Measurements from ENCODE around the gene BAIAP3.

DNA sequence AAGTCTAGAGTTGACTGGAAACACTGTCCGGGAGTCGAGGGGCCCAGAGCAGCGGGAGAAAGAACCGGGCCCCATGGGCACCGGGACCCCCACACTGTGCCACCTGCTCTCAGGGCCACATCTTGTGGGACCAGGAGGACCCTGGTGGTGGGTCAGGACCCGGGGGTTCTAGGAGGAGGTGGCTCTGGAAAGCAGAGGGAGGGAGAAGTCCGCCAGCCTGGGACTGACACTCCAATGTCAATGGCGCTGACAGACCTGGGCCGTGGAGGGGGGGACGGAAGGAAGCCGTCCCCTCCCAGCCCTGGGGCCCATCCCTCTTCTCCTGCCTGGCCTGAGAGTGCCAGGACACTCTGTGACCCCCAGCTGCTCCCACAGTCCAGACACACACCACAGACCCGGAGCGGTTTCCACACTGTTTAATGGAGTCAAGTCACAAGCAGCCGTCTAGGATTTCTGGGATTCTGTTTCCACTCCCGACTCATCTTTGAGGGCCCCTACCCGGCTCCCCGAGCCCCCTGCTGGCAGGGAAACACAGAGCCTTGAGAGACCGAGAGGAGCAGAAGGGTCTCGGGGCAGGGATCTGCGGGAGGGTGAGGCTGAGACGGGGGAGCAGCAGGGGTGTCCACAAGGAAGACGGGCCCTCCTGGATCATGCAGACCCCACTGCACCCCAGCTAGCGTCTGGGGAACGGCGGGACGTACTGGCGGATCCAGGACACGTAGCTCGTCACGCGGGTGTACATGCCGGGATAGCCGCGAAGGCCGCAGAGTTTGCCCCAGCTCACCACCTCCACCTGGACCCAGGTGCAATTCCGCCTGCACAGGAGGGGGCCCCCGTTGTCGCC lies 47.6 kb upstream of the BAIAP3 start:
- TF ChIP-seq POLR2A (IDR thresholded peaks at IDR 0.05; ENCODE audit: low read depth, low read length): no peak
- TF ChIP-seq, protein P1, sequence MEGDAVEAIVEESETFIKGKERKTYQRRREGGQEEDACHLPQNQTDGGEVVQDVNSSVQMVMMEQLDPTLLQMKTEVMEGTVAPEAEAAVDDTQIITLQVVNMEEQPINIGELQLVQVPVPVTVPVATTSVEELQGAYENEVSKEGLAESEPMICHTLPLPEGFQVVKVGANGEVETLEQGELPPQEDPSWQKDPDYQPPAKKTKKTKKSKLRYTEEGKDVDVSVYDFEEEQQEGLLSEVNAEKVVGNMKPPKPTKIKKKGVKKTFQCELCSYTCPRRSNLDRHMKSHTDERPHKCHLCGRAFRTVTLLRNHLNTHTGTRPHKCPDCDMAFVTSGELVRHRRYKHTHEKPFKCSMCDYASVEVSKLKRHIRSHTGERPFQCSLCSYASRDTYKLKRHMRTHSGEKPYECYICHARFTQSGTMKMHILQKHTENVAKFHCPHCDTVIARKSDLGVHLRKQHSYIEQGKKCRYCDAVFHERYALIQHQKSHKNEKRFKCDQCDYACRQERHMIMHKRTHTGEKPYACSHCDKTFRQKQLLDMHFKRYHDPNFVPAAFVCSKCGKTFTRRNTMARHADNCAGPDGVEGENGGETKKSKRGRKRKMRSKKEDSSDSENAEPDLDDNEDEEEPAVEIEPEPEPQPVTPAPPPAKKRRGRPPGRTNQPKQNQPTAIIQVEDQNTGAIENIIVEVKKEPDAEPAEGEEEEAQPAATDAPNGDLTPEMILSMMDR (conservative IDR thresholded peaks at IDR 0.05; ENCODE audit: low read depth, low read length): no peak
- TF ChIP-seq RCOR1 (IDR thresholded peaks at IDR 0.05; ENCODE audit: insufficient replicate concordance, low read length): no peak
- no peak for TF ChIP-seq RFX5 (IDR thresholded peaks at IDR 0.05; ENCODE audit: low read depth, low read length)
- no peak for TF ChIP-seq FOS (IDR thresholded peaks at IDR 0.05; ENCODE audit: low read depth, low read length)

Measured in IMR-90 (cell line).